Keratinocyte (primary cell): ENCODE results near the gene WNK4.

Experiments used
- EZH2 ChIP-seq: IDR thresholded peaks from one replicate; pipeline ENCODE4 v1.6.1; 2012; ENCODE audit warnings: inconsistent platforms, mild to moderate bottlenecking, low read length, moderate library complexity
- TF ChIP-seq, protein P1 (sequence below), 3 experiments: IDR thresholded peaks in 1 of 3; conservative IDR thresholded peaks in 1 of 3; optimal IDR thresholded peaks in 1 of 3; 2 replicates in 2 of 3; 3 replicates in 1 of 3; pipeline versions ENCODE3 to v1.5.1; 2011; ENCODE audit warnings: low read length in 3 of 3, mild to moderate bottlenecking in 3 of 3, moderate library complexity in 2 of 3, control low read depth in 1 of 3, inconsistent platforms in 1 of 3; ENCODE audit not compliant: insufficient read depth in 2 of 3; ENCODE audit errors: extremely low read depth in 1 of 3

DNA sequence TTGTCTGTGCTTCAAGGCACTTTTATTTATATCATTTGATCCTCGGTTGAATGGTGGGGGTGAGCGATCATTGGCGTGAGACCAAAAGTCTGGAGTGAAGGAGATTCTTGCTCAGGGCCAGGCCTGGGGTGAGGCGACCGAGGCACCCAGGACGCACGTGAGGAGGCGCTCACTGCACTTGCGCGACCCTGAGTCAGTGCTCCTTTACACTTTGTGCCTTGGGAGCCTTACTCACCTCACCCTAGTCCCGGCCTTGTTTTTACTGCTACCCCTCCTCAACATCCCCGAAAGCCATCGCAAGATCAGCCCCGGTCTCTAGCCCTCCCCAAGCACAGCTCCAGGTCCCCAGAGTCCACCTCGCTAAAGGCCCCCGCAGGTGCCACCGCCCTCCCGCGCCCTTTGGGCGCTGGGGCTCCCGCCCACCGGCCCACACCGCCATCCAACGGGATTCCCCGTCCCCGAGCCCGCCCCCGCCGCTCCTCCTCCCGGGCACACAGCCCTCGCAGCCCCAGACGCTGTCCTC, 36.1 kb upstream of the WNK4 start:
- TF ChIP-seq EZH2, result no peak
- TF ChIP-seq, protein P1, sequence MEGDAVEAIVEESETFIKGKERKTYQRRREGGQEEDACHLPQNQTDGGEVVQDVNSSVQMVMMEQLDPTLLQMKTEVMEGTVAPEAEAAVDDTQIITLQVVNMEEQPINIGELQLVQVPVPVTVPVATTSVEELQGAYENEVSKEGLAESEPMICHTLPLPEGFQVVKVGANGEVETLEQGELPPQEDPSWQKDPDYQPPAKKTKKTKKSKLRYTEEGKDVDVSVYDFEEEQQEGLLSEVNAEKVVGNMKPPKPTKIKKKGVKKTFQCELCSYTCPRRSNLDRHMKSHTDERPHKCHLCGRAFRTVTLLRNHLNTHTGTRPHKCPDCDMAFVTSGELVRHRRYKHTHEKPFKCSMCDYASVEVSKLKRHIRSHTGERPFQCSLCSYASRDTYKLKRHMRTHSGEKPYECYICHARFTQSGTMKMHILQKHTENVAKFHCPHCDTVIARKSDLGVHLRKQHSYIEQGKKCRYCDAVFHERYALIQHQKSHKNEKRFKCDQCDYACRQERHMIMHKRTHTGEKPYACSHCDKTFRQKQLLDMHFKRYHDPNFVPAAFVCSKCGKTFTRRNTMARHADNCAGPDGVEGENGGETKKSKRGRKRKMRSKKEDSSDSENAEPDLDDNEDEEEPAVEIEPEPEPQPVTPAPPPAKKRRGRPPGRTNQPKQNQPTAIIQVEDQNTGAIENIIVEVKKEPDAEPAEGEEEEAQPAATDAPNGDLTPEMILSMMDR (optimal IDR thresholded peaks at IDR 0.05 in 1 of 3, IDR thresholded peaks at IDR 0.05 in 1 of 3, conservative IDR thresholded peaks at IDR 0.05 in 1 of 3; ENCODE audit: extremely low read depth in 1 of 3, insufficient read depth in 2 of 3, low read length in 3 of 3), result peak in 2 of 3 experiments; percentile 3 to 38
